KMS-11 (cell line): Measurements from ENCODE around the gene TXLNB.

Experiments
- H2AFZ ChIP-seq: fragments of 200-600 bp; sonication (generic); 2 replicates; pipeline ENCODE4 v1.6.1; 2016; ENCODE audit warnings: antibody characterized with exemption, mixed run types, low read depth
- H3K27ac ChIP-seq: fragments of 200-600 bp; sonication (generic); 2 replicates; pipeline ENCODE4 v1.6.1; 2016; ENCODE audit warnings: mild to moderate bottlenecking, mixed run types
- H3K27me3 ChIP-seq: fragments of 200-600 bp; sonication (generic); 2 replicates; pipeline ENCODE4 v1.6.1; 2017; ENCODE audit warnings: mild to moderate bottlenecking, low read depth, mixed run types, moderate library complexity; ENCODE audit not compliant: insufficient read depth
- H3K36me3 ChIP-seq: fragments of 200-600 bp; sonication (generic); 2 replicates; pipeline ENCODE4 v1.6.1; 2017; ENCODE audit warnings: mild to moderate bottlenecking, mixed run types; ENCODE audit not compliant: insufficient read depth
- H3K4me1 ChIP-seq: fragments of 200-600 bp; sonication (generic); 2 replicates; pipeline ENCODE4 v1.6.1; 2016; ENCODE audit warnings: mild to moderate bottlenecking, low read depth, mixed run types; ENCODE audit not compliant: poor library complexity, severe bottlenecking
- H3K4me2 ChIP-seq: fragments of 200-600 bp; sonication (generic); 2 replicates; pipeline ENCODE4 v1.7.0; 2016; ENCODE audit warnings: mild to moderate bottlenecking, mixed run types
- H3K4me3 ChIP-seq: fragments of 200-600 bp; sonication (generic); IDR thresholded peaks from 2 replicates; pipeline ENCODE4 v1.6.1; 2017; ENCODE audit warnings: low read depth, low read length, mixed read lengths; ENCODE audit not compliant: insufficient read depth
- H3K79me2 ChIP-seq: fragments of 200-600 bp; sonication (generic); 2 replicates; pipeline ENCODE4 v1.6.1; 2016; ENCODE audit warnings: low read depth, mixed run types; ENCODE audit not compliant: insufficient read depth
- H3K9ac ChIP-seq: fragments of 200-600 bp; sonication (generic); 2 replicates; pipeline ENCODE4 v1.6.1; 2016; ENCODE audit warnings: mild to moderate bottlenecking, mixed run types
- H4K20me1 ChIP-seq: fragments of 200-600 bp; sonication (generic); 2 replicates; pipeline ENCODE4 v1.6.1; 2016; ENCODE audit warnings: mild to moderate bottlenecking, mixed run types; ENCODE audit not compliant: insufficient read depth
- CTCF ChIP-seq: fragments of 200-600 bp; sonication (generic); conservative IDR thresholded peaks from 2 replicates; pipeline ENCODE4 v1.6.1; 2017; ENCODE audit warnings: low read depth, mild to moderate bottlenecking, antibody characterized with exemption, low read length, moderate library complexity, mixed read lengths

TXLNB gene

GRCh38 chr6:139271056-139271455 lies 20.7 kb downstream of the TXLNB start:
- no peak overlapping the region for H3K9ac ChIP-seq
- no peak for TF ChIP-seq CTCF
- H3K27me3 ChIP-seq = no peaks in the 10 kb centered on the region
- no peaks in the 10 kb centered on the region for H3K4me1 ChIP-seq
- no peak overlapping the region for H3K4me3 ChIP-seq
- no peak overlapping the region for H2AFZ ChIP-seq
- H4K20me1 ChIP-seq = no peaks in the 10 kb centered on the region
- H3K36me3 ChIP-seq = no peaks in the 10 kb centered on the region
- H3K27ac ChIP-seq = no peak overlapping the region
- H3K4me2 ChIP-seq = no peak overlapping the region
- no peaks in the 10 kb centered on the region for H3K79me2 ChIP-seq

GRCh38 chr6:139270249-139270648 lies 21.5 kb downstream of the TXLNB start:
- H3K9ac ChIP-seq = no peak overlapping the region
- no peaks in the 10 kb centered on the region for H3K79me2 ChIP-seq
- no peak overlapping the region for H3K4me3 ChIP-seq
- H4K20me1 ChIP-seq = no peaks in the 10 kb centered on the region
- H3K36me3 ChIP-seq = no peaks in the 10 kb centered on the region
- no peaks in the 10 kb centered on the region for H3K27me3 ChIP-seq
- TF ChIP-seq CTCF = no peak
- H3K27ac ChIP-seq = no peak overlapping the region
- no peak overlapping the region for H3K4me2 ChIP-seq
- H3K4me1 ChIP-seq = no peaks in the 10 kb centered on the region
- H2AFZ ChIP-seq = no peak overlapping the region

GRCh38 chr6:139265512-139266190 lies 26.1 kb downstream of the TXLNB start:
- H3K36me3 ChIP-seq = no peaks in the 10 kb centered on the region
- H4K20me1 ChIP-seq = no peaks in the 10 kb centered on the region
- H3K79me2 ChIP-seq = no peaks in the 10 kb centered on the region
- H3K9ac ChIP-seq = no peak overlapping the region
- no peak overlapping the region for H3K4me2 ChIP-seq
- no peak overlapping the region for H2AFZ ChIP-seq
- H3K27ac ChIP-seq = no peak overlapping the region
- no peaks in the 10 kb centered on the region for H3K27me3 ChIP-seq
- TF ChIP-seq CTCF = no peak
- H3K4me3 ChIP-seq = no peak overlapping the region
- H3K4me1 ChIP-seq = no peaks in the 10 kb centered on the region

- Histone ChIP-seq H3K4me1 (no peaks in the 10 kb centered on the region), H4K20me1 (no peaks in the 10 kb centered on the region), H3K4me2 (no peak overlapping the region), H3K9ac (no peak overlapping the region), H2AFZ (no peak overlapping the region), H3K4me3 (no peak overlapping the region), H3K79me2 (no peaks in the 10 kb centered on the region), H3K27me3 (no peaks in the 10 kb centered on the region), H3K27ac (no peak overlapping the region), H3K36me3 (no peaks in the 10 kb centered on the region)
- TF ChIP-seq CTCF = no peak
These were observed 29.1 kb downstream of the TXLNB start for GRCh38 chr6:139262519-139263300.
